Stimulated activated CD8-positive, alpha-beta memory T cell treated with anti-CD3 and anti-CD28 coated beads, Interleukin-12 subunit alpha, Interleukin-12 subunit beta, amount 100 ng/mL, for 24 hours (primary cell): ENCODE measurements around the gene APBB1.
"Not testable (repeated sequence)": the region's sequence is repeated elsewhere in the genome, so short reads cannot be mapped to it uniquely, and the experiment has no call there.

Experiments
- DNase-seq: peaks from one replicate; pipeline ENCODE4 v3.0.0-alpha.2; 2020; ENCODE audit errors: extremely low read depth

The APBB1 gene

DNA sequence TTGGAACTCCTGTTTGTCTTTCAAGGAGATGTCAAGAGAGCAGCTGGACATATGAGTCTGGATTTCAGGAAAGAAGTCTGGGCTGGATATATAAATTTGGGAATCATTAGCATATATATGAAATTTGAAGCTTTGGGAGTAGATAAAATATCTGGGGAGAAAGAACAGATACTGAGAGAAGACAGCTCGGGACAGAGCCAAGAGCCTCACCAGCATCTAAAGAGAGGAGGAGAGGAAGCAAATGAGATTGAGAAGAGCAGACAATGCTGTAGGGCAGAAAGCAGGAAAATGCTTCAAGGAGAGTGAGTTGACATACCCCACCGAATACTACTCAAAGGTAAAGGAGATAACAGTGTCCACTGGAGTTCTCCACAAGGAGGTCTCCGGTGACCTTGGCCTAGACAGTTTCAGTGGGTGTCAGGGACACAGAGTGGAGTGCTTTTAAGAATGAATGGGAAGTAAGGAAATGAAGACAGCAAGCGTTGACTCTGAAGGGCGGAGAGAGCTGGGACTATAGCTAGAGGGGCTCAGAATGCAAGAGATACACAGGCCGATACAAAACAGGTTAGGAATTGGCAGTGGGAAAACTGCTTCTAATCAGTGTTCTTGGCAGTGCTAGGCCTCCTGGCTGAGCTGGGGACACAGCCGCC is 862 bp downstream of the APBB1 start:
- no peak for DNase-seq

GRCh38 chr11:6415797-6416196 is 3.1 kb downstream of the APBB1 start:
- DNase-seq, result no peak

- no peak for DNase-seq
These were observed 4.0 kb downstream of the APBB1 start for GRCh38 chr11:6414874-6415328.

GRCh38 chr11:6413791-6414201 is 5.1 kb downstream of the APBB1 start:
- DNase-seq, result no peak

DNA sequence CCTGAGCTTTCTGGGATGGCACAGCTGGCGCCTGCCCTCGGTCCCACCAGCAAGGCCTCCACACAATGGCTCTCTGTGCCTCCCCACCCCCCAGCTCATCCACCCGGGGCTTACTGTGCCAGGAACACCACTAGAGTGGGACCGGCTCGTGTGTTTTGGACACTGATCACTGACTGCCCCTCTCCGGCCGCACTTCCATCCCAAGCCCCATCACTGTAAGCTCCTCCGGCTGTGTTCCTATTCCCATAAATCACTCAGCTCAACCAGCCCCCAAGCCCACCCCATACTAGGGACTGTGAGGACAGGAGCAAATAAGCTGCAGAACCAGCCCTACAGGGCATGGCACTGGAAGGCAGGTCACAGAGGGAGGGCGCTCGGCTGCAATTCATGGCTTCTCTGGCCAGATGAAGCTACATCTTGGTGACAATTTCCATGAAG is 7.3 kb downstream of the APBB1 start:
- DNase-seq, result no peak

GRCh38 chr11:6410695-6411430 is 8.0 kb downstream of the APBB1 start:
- DNase-seq, result no peak

DNA sequence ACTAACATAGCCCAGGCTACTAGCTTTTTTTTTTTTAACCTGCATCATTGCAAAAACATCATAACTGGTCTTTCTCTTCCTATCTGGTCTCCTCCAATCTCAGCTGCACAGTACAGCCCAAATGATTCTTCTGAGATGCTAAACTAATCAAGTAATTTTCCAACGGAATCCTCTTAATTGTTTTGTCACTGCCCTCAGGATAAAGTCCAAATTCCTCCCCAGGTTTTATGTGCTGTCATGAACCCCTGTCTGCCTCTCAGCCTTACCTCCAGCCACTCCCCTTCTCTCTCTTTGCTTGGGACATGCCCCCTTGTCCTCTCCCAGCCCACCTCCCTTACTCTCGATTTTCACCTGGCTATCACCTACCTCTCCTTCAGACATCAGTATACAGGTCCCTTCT is 12.5 kb downstream of the APBB1 start:
- no peak for DNase-seq

GRCh38 chr11:6405846-6406245 is 13.0 kb downstream of the APBB1 start:
- DNase-seq, result no peak

- DNase-seq, result no peak
These were observed 13.7 kb downstream of the APBB1 start for GRCh38 chr11:6405052-6405667.

GRCh38 chr11:6404342-6405051 is 14.4 kb downstream of the APBB1 start:
- no peak for DNase-seq

- DNase-seq, result no peak
These were observed 15.4 kb downstream of the APBB1 start for GRCh38 chr11:6403539-6403938.

DNA sequence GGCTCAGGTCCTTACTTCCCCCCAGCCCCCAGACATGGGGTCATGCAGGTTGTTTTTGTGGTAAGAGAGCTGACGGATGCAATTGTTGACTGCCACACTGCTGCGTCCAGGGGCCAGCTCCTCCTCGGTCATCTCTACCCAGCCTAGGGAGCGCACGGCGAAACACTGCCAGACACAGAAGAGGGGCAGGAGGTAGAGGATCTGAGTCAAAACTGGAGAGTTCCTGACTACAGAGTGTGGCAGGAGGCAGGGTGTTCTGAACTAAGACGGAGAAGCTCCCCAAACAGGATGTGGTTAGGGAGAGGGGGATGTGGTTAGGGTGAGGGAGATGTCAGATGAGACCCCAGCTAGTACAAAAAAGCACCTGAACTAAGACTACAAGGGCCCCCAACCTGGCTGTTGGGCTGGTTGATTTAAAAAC is 16.3 kb downstream of the APBB1 start:
- peak; percentile 33 for DNase-seq

DNA sequence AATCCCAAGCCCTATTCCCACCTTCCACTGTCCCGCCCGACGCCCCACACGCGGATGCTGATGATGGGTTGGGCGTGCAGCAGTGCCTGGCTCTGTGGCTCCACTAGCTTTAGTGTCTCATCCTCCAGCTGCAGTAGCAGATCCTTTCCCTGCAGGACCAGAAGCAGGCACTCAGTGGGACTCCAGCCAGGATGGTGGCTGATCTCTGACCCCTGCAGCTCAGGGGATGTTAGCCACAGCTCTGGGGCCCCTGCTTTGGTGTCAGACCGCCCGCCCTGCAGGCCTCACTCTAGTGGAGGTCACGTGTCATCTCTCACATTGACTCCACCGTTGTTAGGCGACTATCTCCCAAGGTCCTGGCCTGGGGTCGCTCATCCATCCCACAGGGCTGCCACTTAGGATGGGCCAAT is 16.8 kb downstream of the APBB1 start:
- DNase-seq, result no peak

DNA sequence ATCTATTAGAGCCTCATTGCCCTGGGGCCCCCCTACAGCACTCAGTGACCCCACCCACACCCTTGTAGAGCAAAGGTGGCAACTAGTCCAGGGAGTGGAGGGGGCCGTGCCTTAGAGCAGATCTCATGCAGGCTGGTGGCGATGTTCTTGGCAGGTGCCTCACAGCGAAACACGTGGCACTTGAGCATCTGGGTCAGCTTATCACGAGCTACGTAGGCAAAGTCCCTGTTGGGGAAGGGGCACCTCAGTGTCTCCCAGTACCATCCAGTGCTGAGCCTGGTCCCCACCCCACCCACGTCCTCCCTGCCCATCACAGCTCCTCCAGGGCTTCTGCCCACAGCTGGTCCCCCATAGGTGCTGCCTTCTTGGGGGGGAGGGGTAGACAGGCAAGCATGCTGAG is 17.4 kb downstream of the APBB1 start:
- DNase-seq, result no peak

DNA sequence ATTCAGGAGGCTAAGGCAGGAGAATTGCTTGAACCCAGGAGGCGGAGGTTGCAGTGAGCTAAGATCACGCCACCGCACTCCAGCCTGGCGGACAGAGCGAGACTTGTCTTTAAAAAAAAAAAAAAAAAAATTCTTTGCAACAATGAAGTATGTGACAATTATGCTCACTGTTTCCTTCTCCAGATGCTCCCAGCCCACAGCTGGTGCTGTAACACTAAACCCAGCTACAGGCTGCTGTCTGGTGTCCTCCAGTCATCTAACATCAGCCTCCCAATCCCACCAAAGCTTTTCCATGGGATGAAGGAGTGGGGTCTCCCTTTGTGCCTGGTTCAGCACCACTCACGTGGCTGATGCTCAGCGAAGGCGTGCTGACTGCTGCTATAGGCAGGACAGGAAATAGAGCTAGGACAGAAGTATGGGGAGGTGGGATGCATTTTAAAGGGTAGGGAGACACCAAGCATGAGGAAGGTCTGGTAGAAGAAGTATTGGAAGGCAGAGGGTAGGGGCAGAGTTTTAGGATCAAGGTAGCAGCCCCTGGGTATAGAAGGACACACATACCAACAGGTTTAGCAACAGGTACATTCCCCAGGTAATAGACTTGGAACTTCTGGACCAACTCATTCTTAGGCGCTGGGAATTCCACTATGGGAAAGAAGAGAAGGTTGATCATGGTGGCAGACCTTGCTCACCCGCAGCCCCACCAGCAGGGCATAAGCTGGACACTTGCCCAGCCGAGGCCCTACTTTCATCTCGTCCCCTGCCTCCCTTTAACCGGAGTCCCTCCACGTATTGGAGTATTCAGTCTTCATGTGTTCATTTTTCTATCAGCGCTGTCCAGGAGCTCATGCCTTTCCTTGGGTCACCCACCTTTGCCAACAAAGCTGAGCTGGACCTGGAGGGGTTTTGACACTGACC is 18.2 kb downstream of the APBB1 start:
- no peak for DNase-seq

DNA sequence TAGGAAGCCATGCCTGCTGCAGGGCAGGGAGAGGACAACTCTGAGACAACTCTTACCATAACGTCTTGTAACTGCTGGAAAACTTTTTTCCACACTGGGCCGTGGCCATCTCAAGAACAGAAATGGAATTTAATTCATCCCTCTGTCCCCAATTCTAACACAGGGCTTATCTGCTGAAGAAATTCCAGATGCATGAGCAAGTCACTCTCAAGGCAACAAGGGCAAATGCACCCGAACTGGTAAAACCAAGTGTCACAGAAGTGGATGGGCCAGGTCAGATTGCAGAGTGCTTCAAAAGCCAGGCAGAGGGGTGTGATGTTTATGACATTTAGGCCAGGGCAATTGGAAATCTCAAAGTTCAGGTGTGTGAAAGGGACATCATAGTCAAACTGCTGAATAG is 21.3 kb downstream of the APBB1 start:
- DNase-seq, result no peak

DNA sequence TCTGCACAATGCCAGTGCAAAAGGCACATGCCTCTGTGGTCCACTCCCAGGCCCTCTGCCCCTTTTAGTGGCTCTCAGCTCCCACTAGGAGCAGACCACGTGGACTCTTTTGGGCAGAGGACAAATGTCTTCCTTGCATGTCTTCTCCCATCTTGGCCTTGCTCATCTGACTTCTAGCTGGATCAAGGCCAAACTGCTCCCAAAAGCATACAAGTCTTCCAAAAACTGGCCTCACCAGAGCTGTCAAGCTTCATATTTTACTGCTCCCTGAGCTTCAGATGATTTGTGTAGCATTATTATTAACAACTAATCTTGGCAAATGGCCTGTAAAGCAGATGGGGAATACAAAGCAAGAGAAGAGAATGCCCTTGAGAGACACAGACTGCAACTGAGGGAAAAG is 21.7 kb downstream of the APBB1 start:
- no peak for DNase-seq

DNA sequence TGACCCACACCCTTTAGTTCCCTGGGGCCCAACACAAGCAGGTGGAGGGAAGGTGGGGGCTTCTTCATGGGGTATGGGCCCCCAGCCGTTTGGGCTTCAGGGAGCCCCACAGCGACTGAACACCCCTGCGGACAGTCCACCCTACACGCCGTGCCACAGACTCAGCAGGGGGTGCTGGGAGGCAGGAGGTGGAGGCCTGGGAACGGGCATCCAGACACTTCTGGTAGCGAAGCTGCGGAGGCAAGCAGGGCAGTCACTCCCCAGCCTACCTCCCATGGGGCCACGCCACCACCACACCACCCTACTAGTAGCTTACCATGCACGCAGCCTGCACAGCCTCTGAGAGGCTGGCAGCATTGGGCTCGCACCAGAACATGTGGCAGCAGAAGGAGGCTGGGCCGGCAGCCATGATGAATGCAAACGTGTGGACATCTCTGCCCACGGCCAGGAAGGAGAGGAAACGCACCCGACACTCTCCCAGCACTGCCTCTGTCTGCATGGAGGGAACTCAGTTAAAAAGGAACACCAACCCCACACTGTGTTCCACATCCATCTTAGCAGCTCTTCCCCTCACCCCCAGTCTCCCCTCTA is 23.3 kb downstream of the APBB1 start:
- DNase-seq, result no peak

GRCh38 chr11:6393989-6394670 is 24.8 kb downstream of the APBB1 start:
- no peak for DNase-seq

DNA sequence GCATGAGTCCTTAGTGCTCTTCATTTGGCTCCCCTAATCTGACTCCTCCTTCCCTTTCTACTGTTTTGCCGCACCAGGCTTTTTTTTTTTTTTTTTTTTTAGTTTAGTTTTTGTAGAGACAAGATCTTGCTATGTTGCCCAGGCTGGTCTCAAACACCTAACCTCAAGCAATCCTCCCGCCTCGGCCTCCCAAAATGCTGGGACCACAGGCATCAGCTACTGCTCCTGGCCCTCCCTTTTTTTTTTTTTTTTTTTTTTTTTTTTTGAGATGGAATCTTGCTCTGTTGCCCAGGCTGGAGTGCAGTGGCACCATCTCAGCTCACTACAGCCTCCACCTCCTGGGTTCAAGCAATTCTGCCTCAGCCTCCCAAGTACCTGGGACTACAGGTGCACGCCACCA is 26.6 kb downstream of the APBB1 start:
- DNase-seq, result not testable (repeated sequence)
